K562 (cell line): Measurements from ENCODE around the gene PNRC2. TPM values are rescaled to one million over a fixed set of nuclear protein-coding genes. Genes with fewer than 3 reads are reported as not detected.

Experiments
- EP300 ChIP-seq: IDR thresholded peaks from 2 replicates; pipeline ENCODE4 v1.6.1; 2012; ENCODE audit warnings: low read length, improper control_type of control experiment
- GABPB1 ChIP-seq: sonication (generic); formaldehyde crosslinking; IDR thresholded peaks from 2 replicates; pipeline ENCODE4 v1.8.0; 2022; ENCODE audit warnings: mild to moderate bottlenecking, missing genetic modification reagents
- NEUROD1 ChIP-seq: fragments of 150-350 bp; IDR thresholded peaks from 2 replicates; pipeline ENCODE4 v1.6.1; 2014; ENCODE audit warnings: borderline replicate concordance, low read length, low read depth; ENCODE audit not compliant: partially characterized antibody
- NFE2 ChIP-seq: IDR thresholded peaks from 2 replicates; pipeline ENCODE4 v1.6.1; 2014; ENCODE audit warnings: antibody characterized with exemption, low read depth
- NFE2L1 ChIP-seq: fragments of 450-650 bp; IDR thresholded peaks from 2 replicates; pipeline ENCODE4 v1.6.1; 2016; ENCODE audit warnings: missing genetic modification characterization, low read depth, mild to moderate bottlenecking, missing compliant biosample characterization, moderate library complexity, borderline replicate concordance
- NONO ChIP-seq, 2 experiments: fragments of 200-400 bp in 1 of 2; fragments of 450-650 bp in 1 of 2; formaldehyde crosslinking in 1 of 2; IDR thresholded peaks; 2 replicates each; pipeline ENCODE4 v1.6.1; 2017; ENCODE audit warnings: low read depth in 2 of 2, mild to moderate bottlenecking in 2 of 2, moderate library complexity in 2 of 2, low read length in 1 of 2
- PTBP1 ChIP-seq: fragments of 200-400 bp; formaldehyde crosslinking; IDR thresholded peaks from 2 replicates; pipeline ENCODE4 v1.6.1; 2017; ENCODE audit warnings: low read depth, low read length
- RBBP5 ChIP-seq: fragments of 200-600 bp; sonication (generic); IDR thresholded peaks from 2 replicates; pipeline ENCODE4 v1.6.1; 2012; ENCODE audit warnings: borderline replicate concordance, mild to moderate bottlenecking, low read length, control low read depth, inconsistent platforms; ENCODE audit not compliant: insufficient read depth, poor library complexity, severe bottlenecking
- SMAD1 ChIP-seq: fragments of 150-350 bp; IDR thresholded peaks from 2 replicates; pipeline ENCODE4 v1.6.1; 2014; ENCODE audit warnings: low read length, low read depth; ENCODE audit not compliant: partially characterized antibody
- SMARCC2 ChIP-seq: fragments of 450-650 bp; IDR thresholded peaks from 2 replicates; pipeline ENCODE4 v1.6.1; 2017; ENCODE audit warnings: antibody characterized with exemption, moderate library complexity, mild to moderate bottlenecking, low read depth
- SNRNP70 ChIP-seq: fragments of 200-400 bp; formaldehyde crosslinking; optimal IDR thresholded peaks from 2 replicates; pipeline ENCODE3; 2017; ENCODE audit warnings: low read depth, low read length
- SREBF2 ChIP-seq: sonication (generic); formaldehyde crosslinking; IDR thresholded peaks from 2 replicates; pipeline ENCODE4 v1.4.0; 2020; ENCODE audit warnings: mild to moderate bottlenecking, missing genetic modification reagents
- SRSF1 ChIP-seq: fragments of 200-400 bp; formaldehyde crosslinking; IDR thresholded peaks from 2 replicates; pipeline ENCODE4 v1.6.1; 2017; ENCODE audit warnings: mild to moderate bottlenecking, low read depth, low read length, moderate library complexity
- TAF1 ChIP-seq: IDR thresholded peaks from 2 replicates; pipeline ENCODE4 v1.6.1; 2011; ENCODE audit warnings: mild to moderate bottlenecking, low read length, moderate library complexity; ENCODE audit not compliant: insufficient read depth, control insufficient read depth, severe bottlenecking; ENCODE audit errors: extremely low read depth
- ZNF184 ChIP-seq: sonication (generic); formaldehyde crosslinking; IDR thresholded peaks from 2 replicates; pipeline ENCODE4 v1.5.0; 2020; ENCODE audit warnings: missing genetic modification reagents
- ZNF263 ChIP-seq: sonication (generic); formaldehyde crosslinking; IDR thresholded peaks from 2 replicates; pipeline ENCODE4 v1.8.0; 2022; ENCODE audit warnings: mild to moderate bottlenecking, missing genetic modification reagents, borderline replicate concordance
- polyA plus RNA-seq, 8 experiments: library from polyadenylated mRNA; depleted of rRNA in 4 of 8; stranded (reverse) in 5 of 8; unstranded in 3 of 8; fragments of >200 nt; fragmentation: Nextera tagmentation in 2 of 8; fragmentation: Illumina TruSeq in 1 of 8; extraction: Ambion mirVana in 2 of 8; extraction: Trizol in 1 of 8; gene quantifications; 2 replicates each; pipeline versions ENCODE4 v1.2.1 to v1.2.3, GENCODE V29; 2011 to 2014; ENCODE audit warnings: inconsistent platforms in 1 of 8, missing spikeins in 1 of 8
- total RNA-seq, 7 experiments: library from RNA; depleted of rRNA in 6 of 7; stranded (reverse); fragments of >200 nt in 6 of 7; fragmentation: Illumina TruSeq in 2 of 7; extraction: Trizol in 2 of 7; gene quantifications; 2 replicates each; pipeline versions ENCODE4 v1.2.1 to v1.2.3, GENCODE V29; 2011 to 2021; ENCODE audit warnings: low replicate concordance in 1 of 7
- TF ChIP-seq, protein P1 (sequence below): sonication (generic); IDR thresholded peaks from 2 replicates; pipeline ENCODE4 v1.6.1; 2016
- TF ChIP-seq, protein P2 (sequence below), 2 experiments: fragments of 450-650 bp; IDR thresholded peaks; 2 replicates each; pipeline ENCODE4 v1.6.1; 2016
- TF ChIP-seq, protein P3 (sequence below): sonication (generic); formaldehyde crosslinking; IDR thresholded peaks from 2 replicates; pipeline ENCODE4 v1.8.0; 2022; ENCODE audit warnings: mild to moderate bottlenecking, missing genetic modification reagents

The PNRC2 gene
- total and polyA plus RNA-seq, 9 of the 15 experiments (the other 6 are each of a cell fraction or from before 2014, with no cell fraction given), result 127 to 303 (median 203) TPM

DNA sequence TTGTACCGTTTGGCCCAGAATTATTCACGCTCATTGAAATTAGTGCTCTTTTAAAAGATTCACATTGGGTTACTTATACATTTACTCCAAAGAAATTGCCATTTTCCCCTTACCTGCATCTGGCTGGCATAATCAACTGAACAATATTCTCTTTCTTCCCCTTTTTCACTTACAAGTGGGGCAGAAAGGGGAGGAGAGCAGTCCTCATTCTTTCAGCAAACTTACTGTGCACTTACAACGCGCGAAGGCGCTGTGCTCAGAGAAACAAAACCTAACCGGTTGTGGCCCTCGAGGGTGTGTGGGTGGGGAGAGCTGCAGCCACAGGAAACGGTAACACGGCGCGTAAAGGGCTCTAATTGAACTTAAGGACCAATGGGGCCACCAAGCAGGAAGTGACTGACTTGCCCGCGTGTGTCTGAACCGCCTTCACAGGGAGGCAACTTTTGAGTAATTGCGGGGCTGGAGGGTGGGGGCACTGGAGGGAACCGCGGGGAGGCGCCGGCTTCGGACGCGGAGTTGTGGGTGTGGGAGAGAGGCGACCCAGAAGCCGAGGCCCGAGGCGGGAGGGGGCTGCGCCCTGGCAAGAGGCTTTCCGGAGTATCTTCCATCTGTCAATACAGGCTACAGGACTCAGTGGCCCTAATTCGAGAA, 693 bp upstream of the PNRC2 start (continued):
- TF ChIP-seq SRSF1, result no peak
- TF ChIP-seq TAF1, result peak; percentile 92
- peak; percentile 89 for TF ChIP-seq GABPB1
- no peak for TF ChIP-seq SREBF2 (CRISPR knock-in tag)
- TF ChIP-seq, protein P1, sequence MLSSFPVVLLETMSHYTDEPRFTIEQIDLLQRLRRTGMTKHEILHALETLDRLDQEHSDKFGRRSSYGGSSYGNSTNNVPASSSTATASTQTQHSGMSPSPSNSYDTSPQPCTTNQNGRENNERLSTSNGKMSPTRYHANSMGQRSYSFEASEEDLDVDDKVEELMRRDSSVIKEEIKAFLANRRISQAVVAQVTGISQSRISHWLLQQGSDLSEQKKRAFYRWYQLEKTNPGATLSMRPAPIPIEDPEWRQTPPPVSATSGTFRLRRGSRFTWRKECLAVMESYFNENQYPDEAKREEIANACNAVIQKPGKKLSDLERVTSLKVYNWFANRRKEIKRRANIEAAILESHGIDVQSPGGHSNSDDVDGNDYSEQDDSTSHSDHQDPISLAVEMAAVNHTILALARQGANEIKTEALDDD, result 0 out of 2 replicates have a peak, but pooled peaks have one; percentile 36
- TF ChIP-seq SMAD1, result peak; percentile 29
- TF ChIP-seq NEUROD1, result peak; percentile 68
- no peak for TF ChIP-seq NFE2L1 (tag)
- TF ChIP-seq, protein P2, sequence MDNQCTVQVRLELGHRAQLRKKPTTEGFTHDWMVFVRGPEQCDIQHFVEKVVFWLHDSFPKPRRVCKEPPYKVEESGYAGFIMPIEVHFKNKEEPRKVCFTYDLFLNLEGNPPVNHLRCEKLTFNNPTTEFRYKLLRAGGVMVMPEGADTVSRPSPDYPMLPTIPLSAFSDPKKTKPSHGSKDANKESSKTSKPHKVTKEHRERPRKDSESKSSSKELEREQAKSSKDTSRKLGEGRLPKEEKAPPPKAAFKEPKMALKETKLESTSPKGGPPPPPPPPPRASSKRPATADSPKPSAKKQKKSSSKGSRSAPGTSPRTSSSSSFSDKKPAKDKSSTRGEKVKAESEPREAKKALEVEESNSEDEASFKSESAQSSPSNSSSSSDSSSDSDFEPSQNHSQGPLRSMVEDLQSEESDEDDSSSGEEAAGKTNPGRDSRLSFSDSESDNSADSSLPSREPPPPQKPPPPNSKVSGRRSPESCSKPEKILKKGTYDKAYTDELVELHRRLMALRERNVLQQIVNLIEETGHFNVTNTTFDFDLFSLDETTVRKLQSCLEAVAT (IDR thresholded peaks at IDR 0.05), result peak; percentile 11 to 44; a peak in 1 of 4 replicates
- TF ChIP-seq NFE2, result no peak
- peak; percentile 9 for TF ChIP-seq RBBP5
- TF ChIP-seq NONO (IDR thresholded peaks at IDR 0.05; ENCODE audit: low read depth in 2 of 2, low read length in 1 of 2), result no peak; a peak in 1 of 4 replicates
- TF ChIP-seq EP300, result peak; percentile 46; the same call in 1 of the 2 replicates
- no peak for TF ChIP-seq PTBP1
- no peak for TF ChIP-seq ZNF263 (CRISPR knock-in tag)
- TF ChIP-seq, protein P3, sequence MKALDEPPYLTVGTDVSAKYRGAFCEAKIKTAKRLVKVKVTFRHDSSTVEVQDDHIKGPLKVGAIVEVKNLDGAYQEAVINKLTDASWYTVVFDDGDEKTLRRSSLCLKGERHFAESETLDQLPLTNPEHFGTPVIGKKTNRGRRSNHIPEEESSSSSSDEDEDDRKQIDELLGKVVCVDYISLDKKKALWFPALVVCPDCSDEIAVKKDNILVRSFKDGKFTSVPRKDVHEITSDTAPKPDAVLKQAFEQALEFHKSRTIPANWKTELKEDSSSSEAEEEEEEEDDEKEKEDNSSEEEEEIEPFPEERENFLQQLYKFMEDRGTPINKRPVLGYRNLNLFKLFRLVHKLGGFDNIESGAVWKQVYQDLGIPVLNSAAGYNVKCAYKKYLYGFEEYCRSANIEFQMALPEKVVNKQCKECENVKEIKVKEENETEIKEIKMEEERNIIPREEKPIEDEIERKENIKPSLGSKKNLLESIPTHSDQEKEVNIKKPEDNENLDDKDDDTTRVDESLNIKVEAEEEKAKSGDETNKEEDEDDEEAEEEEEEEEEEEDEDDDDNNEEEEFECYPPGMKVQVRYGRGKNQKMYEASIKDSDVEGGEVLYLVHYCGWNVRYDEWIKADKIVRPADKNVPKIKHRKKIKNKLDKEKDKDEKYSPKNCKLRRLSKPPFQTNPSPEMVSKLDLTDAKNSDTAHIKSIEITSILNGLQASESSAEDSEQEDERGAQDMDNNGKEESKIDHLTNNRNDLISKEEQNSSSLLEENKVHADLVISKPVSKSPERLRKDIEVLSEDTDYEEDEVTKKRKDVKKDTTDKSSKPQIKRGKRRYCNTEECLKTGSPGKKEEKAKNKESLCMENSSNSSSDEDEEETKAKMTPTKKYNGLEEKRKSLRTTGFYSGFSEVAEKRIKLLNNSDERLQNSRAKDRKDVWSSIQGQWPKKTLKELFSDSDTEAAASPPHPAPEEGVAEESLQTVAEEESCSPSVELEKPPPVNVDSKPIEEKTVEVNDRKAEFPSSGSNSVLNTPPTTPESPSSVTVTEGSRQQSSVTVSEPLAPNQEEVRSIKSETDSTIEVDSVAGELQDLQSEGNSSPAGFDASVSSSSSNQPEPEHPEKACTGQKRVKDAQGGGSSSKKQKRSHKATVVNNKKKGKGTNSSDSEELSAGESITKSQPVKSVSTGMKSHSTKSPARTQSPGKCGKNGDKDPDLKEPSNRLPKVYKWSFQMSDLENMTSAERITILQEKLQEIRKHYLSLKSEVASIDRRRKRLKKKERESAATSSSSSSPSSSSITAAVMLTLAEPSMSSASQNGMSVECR (CRISPR knock-in tag), result peak; percentile 66
- TF ChIP-seq SNRNP70, result no peak
- peak; percentile 41; the same call in 1 of the 2 replicates for TF ChIP-seq SMARCC2
- TF ChIP-seq ZNF184 (CRISPR knock-in tag), result no peak
